ENCODE results near the gene UXS1. TPM values are rescaled to one million over a fixed set of nuclear protein-coding genes. Genes with fewer than 3 reads are reported as not detected.

UXS1 gene
- polyA plus RNA-seq, 4 donors = 5.1 to 45.4 (median 10.9) TPM

DNA sequence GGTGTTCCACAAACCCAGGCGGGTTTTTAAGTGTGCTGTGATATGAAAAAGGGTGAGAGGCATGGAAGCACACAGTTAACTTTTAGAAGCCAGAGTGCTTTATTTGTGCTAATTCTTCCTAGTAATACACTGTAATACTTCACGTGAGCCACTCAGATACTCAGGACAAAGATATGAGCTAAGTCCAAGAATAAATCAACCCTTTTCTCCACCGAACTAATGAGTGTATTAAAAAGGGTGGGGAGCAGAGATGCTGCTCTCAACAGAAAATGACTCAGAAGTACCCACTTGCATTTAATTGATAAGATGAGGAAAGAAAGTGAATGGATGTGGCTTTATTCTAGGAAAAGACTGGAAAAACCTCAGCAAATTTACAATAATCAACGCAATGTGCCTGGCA lies 79.9 kb downstream of the UXS1 start:
- no peaks in the 10 kb centered on the region for H3K27me3 ChIP-seq (ENCODE audit: control insufficient read depth in 3 of 3, insufficient read depth in 3 of 3, low read length in 3 of 3)
- H3K27ac ChIP-seq (ENCODE audit: low read depth in 1 of 3, low read length in 2 of 3) = peak overlapping the region in 1 of 3 donors; percentile 39
- WGBS, 3 donors = 76 to 86% (median 76%) methylated on average over 4 of the region's 4 CpGs
- FAIRE-seq (no peak), DNase-seq (no peak)
- H3K36me3 ChIP-seq (ENCODE audit: control insufficient read depth in 3 of 3, insufficient read depth in 2 of 3, low read depth in 1 of 3, low read length in 3 of 3) = peaks cover 0 to 55% (median 11%) of the 10 kb centered on the region in 3 donors
- peaks cover 0 to 9% (median 0%) of the 10 kb centered on the region in 3 donors for H3K4me1 ChIP-seq (ENCODE audit: control insufficient read depth in 3 of 3, insufficient read depth in 2 of 3, low read depth in 1 of 3, low read length in 2 of 3)
- H3K9me3 ChIP-seq (ENCODE audit: control insufficient read depth in 2 of 2, insufficient read depth in 1 of 2, low read depth in 1 of 2, low read length in 1 of 2) = no peaks in the 10 kb centered on the region
- no peak overlapping the region for H3K4me3 ChIP-seq (ENCODE audit: low read depth in 1 of 3, low read length in 3 of 3)

GRCh38 chr2:106113361-106113966 lies 80.6 kb downstream of the UXS1 start:
- FAIRE-seq (no peak), DNase-seq (peak in 1 of 2 donors; percentile 52)
- H3K4me1 ChIP-seq (ENCODE audit: control insufficient read depth in 3 of 3, insufficient read depth in 2 of 3, low read depth in 1 of 3, low read length in 2 of 3) = peaks cover 0 to 9% (median 0%) of the 10 kb centered on the region in 3 donors
- H3K4me3 ChIP-seq (ENCODE audit: low read depth in 1 of 3, low read length in 3 of 3) = no peak overlapping the region
- peak overlapping the region in 1 of 3 donors; percentile 39 for H3K27ac ChIP-seq (ENCODE audit: low read depth in 1 of 3, low read length in 2 of 3)
- H3K9me3 ChIP-seq (ENCODE audit: control insufficient read depth in 2 of 2, insufficient read depth in 1 of 2, low read depth in 1 of 2, low read length in 1 of 2) = no peaks in the 10 kb centered on the region
- 73 to 86% (median 76%) methylated on average over 13 of the region's 13 CpGs for WGBS, 3 donors
- H3K27me3 ChIP-seq (ENCODE audit: control insufficient read depth in 3 of 3, insufficient read depth in 3 of 3, low read length in 3 of 3) = no peaks in the 10 kb centered on the region
- peaks cover 0 to 57% (median 11%) of the 10 kb centered on the region in 3 donors for H3K36me3 ChIP-seq (ENCODE audit: control insufficient read depth in 3 of 3, insufficient read depth in 2 of 3, low read depth in 1 of 3, low read length in 3 of 3)

- no peak for FAIRE-seq
- 96 to 99% (median 98%) methylated on average over 14 of the region's 14 CpGs for WGBS, 3 donors
- H3K4me1 ChIP-seq (ENCODE audit: control insufficient read depth in 3 of 3, insufficient read depth in 2 of 3, low read depth in 1 of 3, low read length in 2 of 3) = peaks cover 0 to 9% (median 0%) of the 10 kb centered on the region in 3 donors
Observed at GRCh38 chr2:106111882-106112571, 82.1 kb downstream of the UXS1 start.

GRCh38 chr2:106109675-106110424 lies 84.3 kb downstream of the UXS1 start:
- peaks cover 0 to 73% (median 11%) of the 10 kb centered on the region in 3 donors for H3K36me3 ChIP-seq (ENCODE audit: control insufficient read depth in 3 of 3, insufficient read depth in 2 of 3, low read depth in 1 of 3, low read length in 3 of 3)

More at GRCh38 chr2:106111882-106112571, 82.1 kb downstream of the UXS1 start:
- Histone ChIP-seq H3K9me3 (ENCODE audit: control insufficient read depth in 2 of 2, insufficient read depth in 1 of 2, low read depth in 1 of 2, low read length in 1 of 2) (no peaks in the 10 kb centered on the region), H3K36me3 (ENCODE audit: control insufficient read depth in 3 of 3, insufficient read depth in 2 of 3, low read depth in 1 of 3, low read length in 3 of 3) (peaks cover 0 to 63% (median 11%) of the 10 kb centered on the region in 3 donors), H3K27ac (ENCODE audit: low read depth in 1 of 3, low read length in 2 of 3) (no peak overlapping the region), H3K27me3 (ENCODE audit: control insufficient read depth in 3 of 3, insufficient read depth in 3 of 3, low read length in 3 of 3) (no peaks in the 10 kb centered on the region), H3K4me3 (ENCODE audit: low read depth in 1 of 3, low read length in 3 of 3) (no peak overlapping the region)
- no peak for DNase-seq

GRCh38 chr2:106108791-106109190 lies 85.3 kb downstream of the UXS1 start:
- FAIRE-seq (no peak), DNase-seq (no peak)
- Histone ChIP-seq H3K4me1 (ENCODE audit: control insufficient read depth in 3 of 3, insufficient read depth in 2 of 3, low read depth in 1 of 3, low read length in 2 of 3) (peaks cover 0 to 5% (median 0%) of the 10 kb centered on the region in 3 donors), H3K27me3 (ENCODE audit: control insufficient read depth in 3 of 3, insufficient read depth in 3 of 3, low read length in 3 of 3) (no peaks in the 10 kb centered on the region), H3K4me3 (ENCODE audit: low read depth in 1 of 3, low read length in 3 of 3) (no peak overlapping the region), H3K9me3 (ENCODE audit: control insufficient read depth in 2 of 2, insufficient read depth in 1 of 2, low read depth in 1 of 2, low read length in 1 of 2) (no peaks in the 10 kb centered on the region), H3K36me3 (ENCODE audit: control insufficient read depth in 3 of 3, insufficient read depth in 2 of 3, low read depth in 1 of 3, low read length in 3 of 3) (peaks cover 0 to 72% (median 11%) of the 10 kb centered on the region in 3 donors), H3K27ac (ENCODE audit: low read depth in 1 of 3, low read length in 2 of 3) (no peak overlapping the region)
- 84 to 92% (median 87%) methylated on average over 7 of the region's 7 CpGs for WGBS, 3 donors

More at GRCh38 chr2:106109675-106110424, 84.3 kb downstream of the UXS1 start:
- DNase-seq (no peak), FAIRE-seq (no peak)
- H3K27ac ChIP-seq (ENCODE audit: low read depth in 1 of 3, low read length in 2 of 3) = no peak overlapping the region
- H3K9me3 ChIP-seq (ENCODE audit: control insufficient read depth in 2 of 2, insufficient read depth in 1 of 2, low read depth in 1 of 2, low read length in 1 of 2) = no peaks in the 10 kb centered on the region
- H3K4me3 ChIP-seq (ENCODE audit: low read depth in 1 of 3, low read length in 3 of 3) = no peak overlapping the region
- WGBS, 3 donors = 88 to 96% (median 93%) methylated on average over 13 of the region's 13 CpGs
- H3K4me1 ChIP-seq (ENCODE audit: control insufficient read depth in 3 of 3, insufficient read depth in 2 of 3, low read depth in 1 of 3, low read length in 2 of 3) = peaks cover 0 to 9% (median 0%) of the 10 kb centered on the region in 3 donors
- H3K27me3 ChIP-seq (ENCODE audit: control insufficient read depth in 3 of 3, insufficient read depth in 3 of 3, low read length in 3 of 3) = no peaks in the 10 kb centered on the region

DNA sequence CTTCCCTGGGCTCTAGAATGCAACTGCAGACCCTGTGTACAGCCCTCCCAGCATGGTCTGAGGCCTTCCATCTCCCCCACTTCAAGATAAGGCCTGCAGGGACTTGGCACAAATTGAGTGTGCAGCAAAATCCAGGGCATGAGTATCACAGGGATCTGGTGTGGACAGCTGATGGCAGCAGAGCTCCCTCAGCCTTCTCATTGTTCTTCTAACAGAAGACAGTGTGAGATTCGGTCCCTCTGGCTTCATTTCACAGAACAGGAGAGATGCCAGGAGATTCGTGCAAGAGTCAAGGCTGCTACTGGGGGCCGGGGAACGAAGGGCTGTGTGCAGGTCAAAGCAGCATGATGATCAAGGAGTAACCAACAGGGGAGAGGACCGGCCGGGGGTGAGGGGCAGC lies 85.8 kb downstream of the UXS1 start:
- no peak overlapping the region for H3K4me3 ChIP-seq (ENCODE audit: low read depth in 1 of 3, low read length in 3 of 3)
- H3K4me1 ChIP-seq (ENCODE audit: control insufficient read depth in 3 of 3, insufficient read depth in 2 of 3, low read depth in 1 of 3, low read length in 2 of 3) = peaks cover 0 to under 1% (median 0%) of the 10 kb centered on the region in 3 donors
- no peaks in the 10 kb centered on the region for H3K27me3 ChIP-seq (ENCODE audit: control insufficient read depth in 3 of 3, insufficient read depth in 3 of 3, low read length in 3 of 3)
- 67 to 82% (median 68%) methylated on average over 6 of the region's 6 CpGs for WGBS, 3 donors
- H3K9me3 ChIP-seq (ENCODE audit: control insufficient read depth in 2 of 2, insufficient read depth in 1 of 2, low read depth in 1 of 2, low read length in 1 of 2) = no peaks in the 10 kb centered on the region
- DNase-seq = no peak
- H3K36me3 ChIP-seq (ENCODE audit: control insufficient read depth in 3 of 3, insufficient read depth in 2 of 3, low read depth in 1 of 3, low read length in 3 of 3) = peaks cover 0 to 71% (median 11%) of the 10 kb centered on the region in 3 donors
- H3K27ac ChIP-seq (ENCODE audit: low read depth in 1 of 3, low read length in 2 of 3) = no peak overlapping the region
- FAIRE-seq = no peak

GRCh38 chr2:106107509-106108131 lies 86.5 kb downstream of the UXS1 start:
- 72 to 78% (median 77%) methylated on average over 14 of the region's 14 CpGs for WGBS, 3 donors
- H3K4me3 ChIP-seq (ENCODE audit: low read depth in 1 of 3, low read length in 3 of 3) = no peak overlapping the region
- no peaks in the 10 kb centered on the region for H3K4me1 ChIP-seq (ENCODE audit: control insufficient read depth in 3 of 3, insufficient read depth in 2 of 3, low read depth in 1 of 3, low read length in 2 of 3)
- DNase-seq (no peak), FAIRE-seq (no peak)
- no peaks in the 10 kb centered on the region for H3K9me3 ChIP-seq (ENCODE audit: control insufficient read depth in 2 of 2, insufficient read depth in 1 of 2, low read depth in 1 of 2, low read length in 1 of 2)
- H3K36me3 ChIP-seq (ENCODE audit: control insufficient read depth in 3 of 3, insufficient read depth in 2 of 3, low read depth in 1 of 3, low read length in 3 of 3) = peaks cover 0 to 71% (median 11%) of the 10 kb centered on the region in 3 donors
- no peak overlapping the region for H3K27ac ChIP-seq (ENCODE audit: low read depth in 1 of 3, low read length in 2 of 3)
- no peaks in the 10 kb centered on the region for H3K27me3 ChIP-seq (ENCODE audit: control insufficient read depth in 3 of 3, insufficient read depth in 3 of 3, low read length in 3 of 3)

Data from small intestine (tissue), 7 donors.